GM18868 (cell line): Measurements from ENCODE around the gene AQP11.
"Not testable (repeated sequence)": the region's sequence is repeated elsewhere in the genome, so short reads cannot be mapped to it uniquely, and the experiment has no call there.

Experiments used
- ATAC-seq: cut with Tn5 transposase; IDR thresholded peaks from one replicate; pipeline ENCODE4 v1.9.1; 2021; ENCODE audit warnings: mild to moderate bottlenecking, moderate library complexity; ENCODE audit not compliant: unreplicated experiment

AQP11 gene

GRCh38 chr11:77590194-77590782, 535 bp downstream of the AQP11 start:
- ATAC-seq: no peak

- no peak for ATAC-seq
Measured at GRCh38 chr11:77592727-77593126, 3.0 kb downstream of the AQP11 start.

GRCh38 chr11:77593883-77594282, 4.1 kb downstream of the AQP11 start:
- no peak for ATAC-seq

- no peak for ATAC-seq
Measured at GRCh38 chr11:77596626-77597025, 6.9 kb downstream of the AQP11 start.

- ATAC-seq: no peak
Measured at GRCh38 chr11:77598195-77598594, 8.4 kb downstream of the AQP11 start.

GRCh38 chr11:77602381-77603088, 12.8 kb downstream of the AQP11 start:
- ATAC-seq: no peak

GRCh38 chr11:77604281-77604680, 14.5 kb downstream of the AQP11 start:
- no peak for ATAC-seq

GRCh38 chr11:77609234-77609633, 19.5 kb downstream of the AQP11 start:
- no peak for ATAC-seq

- no peak for ATAC-seq
Measured at GRCh38 chr11:77611921-77612320, 22.2 kb downstream of the AQP11 start.

GRCh38 chr11:77617892-77618291, 28.1 kb downstream of the AQP11 start:
- no peak for ATAC-seq

GRCh38 chr11:77619576-77620198, 29.9 kb downstream of the AQP11 start:
- ATAC-seq: no peak

GRCh38 chr11:77630157-77630710, 40.5 kb downstream of the AQP11 start:
- no peak for ATAC-seq

- ATAC-seq: not testable (repeated sequence)
Measured at GRCh38 chr11:77633926-77634325, 44.2 kb downstream of the AQP11 start.

- ATAC-seq: no peak
Measured at GRCh38 chr11:77636731-77637344, 47.1 kb downstream of the AQP11 start.

- ATAC-seq: peak; percentile 98
Measured at GRCh38 chr11:77637345-77638165, 47.8 kb downstream of the AQP11 start, which contains the start of gene CLNS1A. Gene CLNS1A, minus strand, starts transcription at chr11:77637794. Its CDS starts 80 bp downstream, at chr11:77637714.

GRCh38 chr11:77642228-77642627, 52.5 kb downstream of the AQP11 start:
- no peak for ATAC-seq

- no peak for ATAC-seq
Measured at GRCh38 chr11:77644887-77645286, 55.1 kb downstream of the AQP11 start.

- no peak for ATAC-seq
Measured at GRCh38 chr11:77647654-77648305, 58.0 kb downstream of the AQP11 start.

GRCh38 chr11:77650123-77650522, 60.4 kb downstream of the AQP11 start:
- ATAC-seq: no peak
